ENCODE measurements around the gene MEST. TPM values are rescaled to one million over a fixed set of nuclear protein-coding genes. Genes with fewer than 3 reads are reported as not detected.

MEST gene
- polyA plus RNA-seq, 1 of the 3 experiments (the other 2 are of a cell fraction) = 36.7 TPM

- ChIA-PET CTCF (no interaction called here), POLR2A (no interaction called here)
- H3K27me3 ChIP-seq (ENCODE audit: insufficient read depth) = no peaks in the 10 kb centered on the region
- TF ChIP-seq, protein P1, sequence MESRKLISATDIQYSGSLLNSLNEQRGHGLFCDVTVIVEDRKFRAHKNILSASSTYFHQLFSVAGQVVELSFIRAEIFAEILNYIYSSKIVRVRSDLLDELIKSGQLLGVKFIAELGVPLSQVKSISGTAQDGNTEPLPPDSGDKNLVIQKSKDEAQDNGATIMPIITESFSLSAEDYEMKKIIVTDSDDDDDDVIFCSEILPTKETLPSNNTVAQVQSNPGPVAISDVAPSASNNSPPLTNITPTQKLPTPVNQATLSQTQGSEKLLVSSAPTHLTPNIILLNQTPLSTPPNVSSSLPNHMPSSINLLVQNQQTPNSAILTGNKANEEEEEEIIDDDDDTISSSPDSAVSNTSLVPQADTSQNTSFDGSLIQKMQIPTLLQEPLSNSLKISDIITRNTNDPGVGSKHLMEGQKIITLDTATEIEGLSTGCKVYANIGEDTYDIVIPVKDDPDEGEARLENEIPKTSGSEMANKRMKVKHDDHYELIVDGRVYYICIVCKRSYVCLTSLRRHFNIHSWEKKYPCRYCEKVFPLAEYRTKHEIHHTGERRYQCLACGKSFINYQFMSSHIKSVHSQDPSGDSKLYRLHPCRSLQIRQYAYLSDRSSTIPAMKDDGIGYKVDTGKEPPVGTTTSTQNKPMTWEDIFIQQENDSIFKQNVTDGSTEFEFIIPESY (IDR thresholded peaks at IDR 0.05; ENCODE audit: borderline replicate concordance, low read depth) = no peak
- no peak for TF ChIP-seq RFX5 (IDR thresholded peaks at IDR 0.05; ENCODE audit: low read length)
- TF ChIP-seq SIN3A (IDR thresholded peaks at IDR 0.05; ENCODE audit: borderline replicate concordance, low read depth, low read length) = no peak
- TF ChIP-seq, protein P2, sequence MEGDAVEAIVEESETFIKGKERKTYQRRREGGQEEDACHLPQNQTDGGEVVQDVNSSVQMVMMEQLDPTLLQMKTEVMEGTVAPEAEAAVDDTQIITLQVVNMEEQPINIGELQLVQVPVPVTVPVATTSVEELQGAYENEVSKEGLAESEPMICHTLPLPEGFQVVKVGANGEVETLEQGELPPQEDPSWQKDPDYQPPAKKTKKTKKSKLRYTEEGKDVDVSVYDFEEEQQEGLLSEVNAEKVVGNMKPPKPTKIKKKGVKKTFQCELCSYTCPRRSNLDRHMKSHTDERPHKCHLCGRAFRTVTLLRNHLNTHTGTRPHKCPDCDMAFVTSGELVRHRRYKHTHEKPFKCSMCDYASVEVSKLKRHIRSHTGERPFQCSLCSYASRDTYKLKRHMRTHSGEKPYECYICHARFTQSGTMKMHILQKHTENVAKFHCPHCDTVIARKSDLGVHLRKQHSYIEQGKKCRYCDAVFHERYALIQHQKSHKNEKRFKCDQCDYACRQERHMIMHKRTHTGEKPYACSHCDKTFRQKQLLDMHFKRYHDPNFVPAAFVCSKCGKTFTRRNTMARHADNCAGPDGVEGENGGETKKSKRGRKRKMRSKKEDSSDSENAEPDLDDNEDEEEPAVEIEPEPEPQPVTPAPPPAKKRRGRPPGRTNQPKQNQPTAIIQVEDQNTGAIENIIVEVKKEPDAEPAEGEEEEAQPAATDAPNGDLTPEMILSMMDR (IDR thresholded peaks at IDR 0.05) = no peak
- TF ChIP-seq FOXJ3 (CRISPR knock-in tag; IDR thresholded peaks at IDR 0.05) = no peak
- no peak for TF ChIP-seq GABPA (IDR thresholded peaks at IDR 0.05; ENCODE audit: low read depth)
- no peak for TF ChIP-seq MEF2A (IDR thresholded peaks at IDR 0.05; ENCODE audit: borderline replicate concordance, low read depth)
- TF ChIP-seq, protein P3, sequence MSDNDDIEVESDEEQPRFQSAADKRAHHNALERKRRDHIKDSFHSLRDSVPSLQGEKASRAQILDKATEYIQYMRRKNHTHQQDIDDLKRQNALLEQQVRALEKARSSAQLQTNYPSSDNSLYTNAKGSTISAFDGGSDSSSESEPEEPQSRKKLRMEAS (IDR thresholded peaks at IDR 0.05; ENCODE audit: low read depth) = no peak
- no peak for TF ChIP-seq FOXM1 (IDR thresholded peaks at IDR 0.05; ENCODE audit: low read depth)
- TF ChIP-seq EP300 (IDR thresholded peaks at IDR 0.05; ENCODE audit: borderline replicate concordance in 1 of 2, low read depth in 1 of 2, low read length in 1 of 2) = no peak
- no peak for TF ChIP-seq RCOR1 (IDR thresholded peaks at IDR 0.05; ENCODE audit: low read length)
- no peak for TF ChIP-seq REST (IDR thresholded peaks at IDR 0.05; ENCODE audit: low read depth, low read length)
- no peak for TF ChIP-seq TAF1 (IDR thresholded peaks at IDR 0.05; ENCODE audit: borderline replicate concordance, low read depth, low read length)
- TF ChIP-seq USF1 (IDR thresholded peaks at IDR 0.05; ENCODE audit: borderline replicate concordance, low read depth) = no peak
- no peak for TF ChIP-seq EZH2phosphoT487 (IDR thresholded peaks at IDR 0.05; ENCODE audit: borderline replicate concordance, low read depth)
- TF ChIP-seq NFIC (IDR thresholded peaks at IDR 0.05; ENCODE audit: borderline replicate concordance) = no peak
- TF ChIP-seq ELF1 (IDR thresholded peaks at IDR 0.05) = no peak
- H3K9me3 ChIP-seq = no peaks in the 10 kb centered on the region
- H3F3A ChIP-seq (replicated peaks; ENCODE audit: insufficient read depth) = no peaks in the 10 kb centered on the region
- no peak overlapping the region for H3K4me2 ChIP-seq
- no peaks in the 10 kb centered on the region for H4K20me1 ChIP-seq (ENCODE audit: insufficient read depth)
- H3K4me3 ChIP-seq (ENCODE audit: low read depth in 2 of 2, low read length in 1 of 2) = no peak overlapping the region
- no peak overlapping the region for H3K27ac ChIP-seq (ENCODE audit: low read depth in 2 of 2, low read length in 1 of 2)
- 76% methylated on average over 3 of the region's 3 CpGs for WGBS (ENCODE audit: low lambda C conversion rate)
- H3K4me1 ChIP-seq (ENCODE audit: control insufficient read depth in 1 of 2, insufficient read depth in 2 of 2, low read depth in 1 of 2, low read length in 1 of 2) = no peaks in the 10 kb centered on the region; a peak in 1 of 4 replicates
- DNase-seq = no peak
- peaks cover 27 to 33% of the 10 kb centered on the region in 2 experiments for H3K36me3 ChIP-seq (replicated peaks in 1 of 2; ENCODE audit: control insufficient read depth in 1 of 2, insufficient read depth in 2 of 2, low read length in 1 of 2)
- H3K9me2 ChIP-seq = no peaks in the 10 kb centered on the region
- no peaks in the 10 kb centered on the region for H3K79me2 ChIP-seq (ENCODE audit: insufficient read depth)
- H3K9ac ChIP-seq = no peak overlapping the region
- H2AFZ ChIP-seq (ENCODE audit: low read depth) = no peak overlapping the region
These were observed 62.6 kb downstream of the MEST start for GRCh38 chr7:130554481-130554880.

Measured in SK-N-SH (cell line).